ENCODE data around the gene NLRP14. TPM values are rescaled to one million over a fixed set of nuclear protein-coding genes. Genes with fewer than 3 reads are reported as not detected.

The NLRP14 gene
- total RNA-seq, 4 donors from 2014 or later, result not detected

DNA sequence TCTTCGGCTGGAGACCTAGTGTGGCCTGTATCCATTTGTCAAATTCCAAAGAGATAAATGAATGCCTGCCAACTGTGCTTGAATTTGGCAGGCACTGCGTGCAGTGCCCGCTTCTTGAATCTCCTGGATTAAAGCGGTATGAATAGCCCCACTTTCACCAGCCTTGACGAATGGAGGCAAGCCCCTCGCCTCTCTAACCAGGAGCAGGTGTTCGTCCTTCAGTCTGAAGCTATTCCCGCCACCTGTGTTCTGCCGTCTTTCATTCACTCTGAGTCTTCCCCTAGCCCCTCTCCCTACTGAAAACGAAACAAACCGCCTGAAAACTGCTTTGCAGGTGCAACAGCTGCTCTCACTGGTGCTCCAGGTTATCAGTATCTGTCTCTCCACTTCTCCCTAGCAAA lies 11.2 kb downstream of the NLRP14 start:
- Histone ChIP-seq H3K27ac (no peak overlapping the region), H3K4me3 (no peak overlapping the region), H3K4me1 (no peaks in the 10 kb centered on the region), H3K36me3 (no peaks in the 10 kb centered on the region), H3K9me3 (no peaks in the 10 kb centered on the region), H3K27me3 (no peaks in the 10 kb centered on the region)
- DNase-seq (ENCODE audit: low spot score in 2 of 2), result no peak
- 56% methylated on average over 11 of the region's 11 CpGs for WGBS
- TF ChIP-seq POLR2AphosphoS5 (IDR thresholded peaks at IDR 0.05) (no peak), POLR2A (IDR thresholded peaks at IDR 0.05) (no peak), EP300 (IDR thresholded peaks at IDR 0.05) (no peak)
- TF ChIP-seq, protein P1, sequence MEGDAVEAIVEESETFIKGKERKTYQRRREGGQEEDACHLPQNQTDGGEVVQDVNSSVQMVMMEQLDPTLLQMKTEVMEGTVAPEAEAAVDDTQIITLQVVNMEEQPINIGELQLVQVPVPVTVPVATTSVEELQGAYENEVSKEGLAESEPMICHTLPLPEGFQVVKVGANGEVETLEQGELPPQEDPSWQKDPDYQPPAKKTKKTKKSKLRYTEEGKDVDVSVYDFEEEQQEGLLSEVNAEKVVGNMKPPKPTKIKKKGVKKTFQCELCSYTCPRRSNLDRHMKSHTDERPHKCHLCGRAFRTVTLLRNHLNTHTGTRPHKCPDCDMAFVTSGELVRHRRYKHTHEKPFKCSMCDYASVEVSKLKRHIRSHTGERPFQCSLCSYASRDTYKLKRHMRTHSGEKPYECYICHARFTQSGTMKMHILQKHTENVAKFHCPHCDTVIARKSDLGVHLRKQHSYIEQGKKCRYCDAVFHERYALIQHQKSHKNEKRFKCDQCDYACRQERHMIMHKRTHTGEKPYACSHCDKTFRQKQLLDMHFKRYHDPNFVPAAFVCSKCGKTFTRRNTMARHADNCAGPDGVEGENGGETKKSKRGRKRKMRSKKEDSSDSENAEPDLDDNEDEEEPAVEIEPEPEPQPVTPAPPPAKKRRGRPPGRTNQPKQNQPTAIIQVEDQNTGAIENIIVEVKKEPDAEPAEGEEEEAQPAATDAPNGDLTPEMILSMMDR (IDR thresholded peaks at IDR 0.05), result no peak

GRCh38 chr11:7032692-7033091 lies 12.4 kb downstream of the NLRP14 start:
- no peaks in the 10 kb centered on the region for H3K36me3 ChIP-seq
- H3K27ac ChIP-seq, result no peak overlapping the region
- H3K27me3 ChIP-seq, result no peaks in the 10 kb centered on the region
- no peak for TF ChIP-seq POLR2A (IDR thresholded peaks at IDR 0.05)
- TF ChIP-seq, protein P1 (IDR thresholded peaks at IDR 0.05), result no peak
- no peak for TF ChIP-seq EP300 (IDR thresholded peaks at IDR 0.05)
- no peak for TF ChIP-seq POLR2AphosphoS5 (IDR thresholded peaks at IDR 0.05)
- H3K9me3 ChIP-seq, result no peaks in the 10 kb centered on the region
- no peak overlapping the region for H3K4me3 ChIP-seq
- no peak for DNase-seq (ENCODE audit: low spot score in 2 of 2)
- H3K4me1 ChIP-seq, result no peaks in the 10 kb centered on the region
- 0% methylated on average over 1 of the region's 1 CpG for WGBS

- H3K9me3 ChIP-seq, result no peaks in the 10 kb centered on the region
- DNase-seq (ENCODE audit: low spot score in 2 of 2), result no peak
- H3K4me1 ChIP-seq, result no peaks in the 10 kb centered on the region
- WGBS, result 86% methylated on average over 6 of the region's 6 CpGs
- no peaks in the 10 kb centered on the region for H3K27me3 ChIP-seq
- H3K36me3 ChIP-seq, result no peaks in the 10 kb centered on the region
- H3K27ac ChIP-seq, result no peak overlapping the region
- TF ChIP-seq EP300 (IDR thresholded peaks at IDR 0.05) (no peak), POLR2AphosphoS5 (IDR thresholded peaks at IDR 0.05) (no peak), POLR2A (IDR thresholded peaks at IDR 0.05) (no peak)
- H3K4me3 ChIP-seq, result no peak overlapping the region
Measured at GRCh38 chr11:7034019-7034418, 13.7 kb downstream of the NLRP14 start.

DNA sequence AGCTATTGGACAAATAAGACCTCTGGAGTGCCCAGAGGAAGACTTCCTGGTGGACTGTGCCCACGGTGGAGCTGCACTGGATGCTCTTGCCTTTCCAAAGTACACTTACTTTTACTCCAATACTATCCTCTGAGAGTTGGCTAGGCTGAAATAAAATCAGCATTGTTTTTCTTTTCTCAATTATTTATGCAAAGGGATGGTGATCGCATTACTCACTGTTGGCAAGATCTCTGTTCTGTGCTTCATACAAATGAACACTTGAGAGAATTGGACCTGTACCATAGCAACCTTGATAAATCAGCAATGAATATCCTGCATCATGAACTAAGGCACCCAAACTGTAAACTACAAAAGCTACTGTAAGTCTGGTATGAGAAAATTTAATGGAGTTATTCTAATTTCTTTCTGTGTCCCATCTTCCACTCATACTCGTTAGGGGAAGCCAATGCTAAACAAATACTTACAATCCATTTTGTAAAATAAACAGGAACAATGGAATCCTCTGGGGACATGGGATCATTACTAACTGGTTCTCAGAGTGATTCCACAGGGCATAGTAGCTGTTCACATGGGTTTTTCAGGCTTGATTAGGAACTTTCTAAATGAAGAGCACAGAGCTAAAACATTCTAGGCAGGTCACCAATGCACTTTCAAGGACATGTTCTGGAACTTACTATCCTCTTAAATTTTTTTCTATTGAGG lies 26.3 kb downstream of the NLRP14 start:
- no peak overlapping the region for H3K4me3 ChIP-seq
- H3K27me3 ChIP-seq, result no peaks in the 10 kb centered on the region
- 47% methylated on average over 3 of the region's 3 CpGs for WGBS
- no peak overlapping the region for H3K27ac ChIP-seq
- DNase-seq (ENCODE audit: low spot score in 2 of 2), result no peak
- H3K9me3 ChIP-seq, result no peaks in the 10 kb centered on the region
- no peak for TF ChIP-seq EP300 (IDR thresholded peaks at IDR 0.05)
- no peak for TF ChIP-seq POLR2A (IDR thresholded peaks at IDR 0.05)
- TF ChIP-seq, protein P1 (IDR thresholded peaks at IDR 0.05), result no peak
- H3K4me1 ChIP-seq, result no peaks in the 10 kb centered on the region
- no peaks in the 10 kb centered on the region for H3K36me3 ChIP-seq

- H3K27me3 ChIP-seq, result no peaks in the 10 kb centered on the region
- TF ChIP-seq, protein P1 (IDR thresholded peaks at IDR 0.05), result no peak
- TF ChIP-seq EP300 (IDR thresholded peaks at IDR 0.05) (no peak), POLR2AphosphoS5 (IDR thresholded peaks at IDR 0.05) (no peak), POLR2A (IDR thresholded peaks at IDR 0.05) (no peak)
- H3K9me3 ChIP-seq, result no peaks in the 10 kb centered on the region
- H3K36me3 ChIP-seq, result no peaks in the 10 kb centered on the region
- H3K4me1 ChIP-seq, result no peaks in the 10 kb centered on the region
- 84% methylated on average over 1 of the region's 1 CpG for WGBS
- no peak for DNase-seq (ENCODE audit: low spot score in 2 of 2)
- no peak overlapping the region for H3K27ac ChIP-seq
- H3K4me3 ChIP-seq, result no peak overlapping the region
Measured at GRCh38 chr11:7050191-7050590, 29.9 kb downstream of the NLRP14 start.

All from suprapubic skin (tissue), 4 donors.